ENCODE measurements around the gene ANKH. TPM values are rescaled to one million over a fixed set of nuclear protein-coding genes. Genes with fewer than 3 reads are reported as not detected.
A peak's percentile ranks its signal among the peaks of the same experiment; 100 is the strongest.

The ANKH gene
- total and polyA plus RNA-seq, 4 donors, result 9.3 to 57.1 (median 37.4) TPM

DNA sequence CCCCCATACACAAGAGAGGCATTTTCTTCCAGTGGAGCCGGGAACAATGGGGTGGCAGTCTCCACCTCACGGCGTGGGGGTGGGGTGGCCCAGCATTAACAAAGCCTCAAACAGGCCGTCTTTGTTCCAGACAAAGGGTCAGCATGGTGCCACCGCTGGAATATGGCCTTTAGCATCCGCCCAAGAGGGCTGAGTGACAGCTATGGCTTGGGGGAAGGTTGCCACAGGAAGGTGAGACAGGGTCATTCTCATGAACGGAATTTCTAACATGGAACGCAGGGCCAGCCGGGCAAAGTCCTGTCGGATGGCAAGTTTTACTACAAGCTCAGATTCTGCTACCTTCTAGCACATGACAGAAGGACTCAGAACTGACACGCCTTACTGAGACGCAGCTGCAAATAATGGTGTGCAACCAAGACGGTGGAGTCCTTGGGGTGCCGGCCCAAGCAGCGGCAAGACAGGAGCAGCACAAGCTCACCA, 143.1 kb downstream of the ANKH start:
- DNase-seq (ENCODE audit: low spot score), result peak; percentile 47

More for the DNA sequence above, 143.1 kb downstream of the ANKH start:
- no peaks in the 10 kb centered on the region for H3K9me3 ChIP-seq (ENCODE audit: control insufficient read depth in 4 of 4, low read length in 3 of 4)
- H3K9ac ChIP-seq (ENCODE audit: low read depth in 1 of 2, low read length in 2 of 2), result no peak overlapping the region
- H3K4me3 ChIP-seq (ENCODE audit: low read depth in 1 of 3, low read length in 3 of 3), result no peak overlapping the region
- peak overlapping the region; percentile 73 to 75 for H3K27ac ChIP-seq (ENCODE audit: low read depth in 1 of 2, low read length in 2 of 2)
- no peak for TF ChIP-seq GABPA (IDR thresholded peaks at IDR 0.05 in 1 of 2, conservative IDR thresholded peaks at IDR 0.05 in 1 of 2)
- TF ChIP-seq FOXA1 (IDR thresholded peaks at IDR 0.05), result no peak
- peak; percentile 74 for TF ChIP-seq NR2F2 (IDR thresholded peaks at IDR 0.05)
- TF ChIP-seq EGR1 (IDR thresholded peaks at IDR 0.05; ENCODE audit: low read depth in 2 of 2), result no peak
- TF ChIP-seq YY1 (IDR thresholded peaks at IDR 0.05), result peak; percentile 79
- TF ChIP-seq, protein P1, sequence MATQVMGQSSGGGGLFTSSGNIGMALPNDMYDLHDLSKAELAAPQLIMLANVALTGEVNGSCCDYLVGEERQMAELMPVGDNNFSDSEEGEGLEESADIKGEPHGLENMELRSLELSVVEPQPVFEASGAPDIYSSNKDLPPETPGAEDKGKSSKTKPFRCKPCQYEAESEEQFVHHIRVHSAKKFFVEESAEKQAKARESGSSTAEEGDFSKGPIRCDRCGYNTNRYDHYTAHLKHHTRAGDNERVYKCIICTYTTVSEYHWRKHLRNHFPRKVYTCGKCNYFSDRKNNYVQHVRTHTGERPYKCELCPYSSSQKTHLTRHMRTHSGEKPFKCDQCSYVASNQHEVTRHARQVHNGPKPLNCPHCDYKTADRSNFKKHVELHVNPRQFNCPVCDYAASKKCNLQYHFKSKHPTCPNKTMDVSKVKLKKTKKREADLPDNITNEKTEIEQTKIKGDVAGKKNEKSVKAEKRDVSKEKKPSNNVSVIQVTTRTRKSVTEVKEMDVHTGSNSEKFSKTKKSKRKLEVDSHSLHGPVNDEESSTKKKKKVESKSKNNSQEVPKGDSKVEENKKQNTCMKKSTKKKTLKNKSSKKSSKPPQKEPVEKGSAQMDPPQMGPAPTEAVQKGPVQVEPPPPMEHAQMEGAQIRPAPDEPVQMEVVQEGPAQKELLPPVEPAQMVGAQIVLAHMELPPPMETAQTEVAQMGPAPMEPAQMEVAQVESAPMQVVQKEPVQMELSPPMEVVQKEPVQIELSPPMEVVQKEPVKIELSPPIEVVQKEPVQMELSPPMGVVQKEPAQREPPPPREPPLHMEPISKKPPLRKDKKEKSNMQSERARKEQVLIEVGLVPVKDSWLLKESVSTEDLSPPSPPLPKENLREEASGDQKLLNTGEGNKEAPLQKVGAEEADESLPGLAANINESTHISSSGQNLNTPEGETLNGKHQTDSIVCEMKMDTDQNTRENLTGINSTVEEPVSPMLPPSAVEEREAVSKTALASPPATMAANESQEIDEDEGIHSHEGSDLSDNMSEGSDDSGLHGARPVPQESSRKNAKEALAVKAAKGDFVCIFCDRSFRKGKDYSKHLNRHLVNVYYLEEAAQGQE (IDR thresholded peaks at IDR 0.05), result peak; percentile 43
- peak; percentile 32 to 88 for TF ChIP-seq JUND (IDR thresholded peaks at IDR 0.05)
- TF ChIP-seq, protein P2, sequence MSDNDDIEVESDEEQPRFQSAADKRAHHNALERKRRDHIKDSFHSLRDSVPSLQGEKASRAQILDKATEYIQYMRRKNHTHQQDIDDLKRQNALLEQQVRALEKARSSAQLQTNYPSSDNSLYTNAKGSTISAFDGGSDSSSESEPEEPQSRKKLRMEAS (IDR thresholded peaks at IDR 0.05), result peak; percentile 80
- TF ChIP-seq HNF4G (IDR thresholded peaks at IDR 0.05), result peak; percentile 97
- peak; percentile 98 to 99 for TF ChIP-seq RXRA (IDR thresholded peaks at IDR 0.05)
- TF ChIP-seq TAF1 (conservative IDR thresholded peaks at IDR 0.05), result no peak
- TF ChIP-seq HNF4A (conservative IDR thresholded peaks at IDR 0.05), result peak; percentile 96 to 97
- TF ChIP-seq FOXA2 (IDR thresholded peaks at IDR 0.05), result peak; percentile 17
- TF ChIP-seq, protein P3, sequence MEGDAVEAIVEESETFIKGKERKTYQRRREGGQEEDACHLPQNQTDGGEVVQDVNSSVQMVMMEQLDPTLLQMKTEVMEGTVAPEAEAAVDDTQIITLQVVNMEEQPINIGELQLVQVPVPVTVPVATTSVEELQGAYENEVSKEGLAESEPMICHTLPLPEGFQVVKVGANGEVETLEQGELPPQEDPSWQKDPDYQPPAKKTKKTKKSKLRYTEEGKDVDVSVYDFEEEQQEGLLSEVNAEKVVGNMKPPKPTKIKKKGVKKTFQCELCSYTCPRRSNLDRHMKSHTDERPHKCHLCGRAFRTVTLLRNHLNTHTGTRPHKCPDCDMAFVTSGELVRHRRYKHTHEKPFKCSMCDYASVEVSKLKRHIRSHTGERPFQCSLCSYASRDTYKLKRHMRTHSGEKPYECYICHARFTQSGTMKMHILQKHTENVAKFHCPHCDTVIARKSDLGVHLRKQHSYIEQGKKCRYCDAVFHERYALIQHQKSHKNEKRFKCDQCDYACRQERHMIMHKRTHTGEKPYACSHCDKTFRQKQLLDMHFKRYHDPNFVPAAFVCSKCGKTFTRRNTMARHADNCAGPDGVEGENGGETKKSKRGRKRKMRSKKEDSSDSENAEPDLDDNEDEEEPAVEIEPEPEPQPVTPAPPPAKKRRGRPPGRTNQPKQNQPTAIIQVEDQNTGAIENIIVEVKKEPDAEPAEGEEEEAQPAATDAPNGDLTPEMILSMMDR (IDR thresholded peaks at IDR 0.05; ENCODE audit: low read depth, low read length, missing input control), result no peak
- TF ChIP-seq, protein P4, sequence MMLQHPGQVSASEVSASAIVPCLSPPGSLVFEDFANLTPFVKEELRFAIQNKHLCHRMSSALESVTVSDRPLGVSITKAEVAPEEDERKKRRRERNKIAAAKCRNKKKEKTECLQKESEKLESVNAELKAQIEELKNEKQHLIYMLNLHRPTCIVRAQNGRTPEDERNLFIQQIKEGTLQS (IDR thresholded peaks at IDR 0.05), result peak; percentile 43
- TF ChIP-seq, protein P5, sequence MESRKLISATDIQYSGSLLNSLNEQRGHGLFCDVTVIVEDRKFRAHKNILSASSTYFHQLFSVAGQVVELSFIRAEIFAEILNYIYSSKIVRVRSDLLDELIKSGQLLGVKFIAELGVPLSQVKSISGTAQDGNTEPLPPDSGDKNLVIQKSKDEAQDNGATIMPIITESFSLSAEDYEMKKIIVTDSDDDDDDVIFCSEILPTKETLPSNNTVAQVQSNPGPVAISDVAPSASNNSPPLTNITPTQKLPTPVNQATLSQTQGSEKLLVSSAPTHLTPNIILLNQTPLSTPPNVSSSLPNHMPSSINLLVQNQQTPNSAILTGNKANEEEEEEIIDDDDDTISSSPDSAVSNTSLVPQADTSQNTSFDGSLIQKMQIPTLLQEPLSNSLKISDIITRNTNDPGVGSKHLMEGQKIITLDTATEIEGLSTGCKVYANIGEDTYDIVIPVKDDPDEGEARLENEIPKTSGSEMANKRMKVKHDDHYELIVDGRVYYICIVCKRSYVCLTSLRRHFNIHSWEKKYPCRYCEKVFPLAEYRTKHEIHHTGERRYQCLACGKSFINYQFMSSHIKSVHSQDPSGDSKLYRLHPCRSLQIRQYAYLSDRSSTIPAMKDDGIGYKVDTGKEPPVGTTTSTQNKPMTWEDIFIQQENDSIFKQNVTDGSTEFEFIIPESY (IDR thresholded peaks at IDR 0.05), result peak; percentile 66
- TF ChIP-seq SP1 (IDR thresholded peaks at IDR 0.05), result peak; percentile 98
- TF ChIP-seq RAD21 (IDR thresholded peaks at IDR 0.05), result peak; percentile 46 to 75
- 38% methylated on average over 15 of the region's 15 CpGs for WGBS
- H3K27me3 ChIP-seq (ENCODE audit: control insufficient read depth in 4 of 4, insufficient read depth in 4 of 4, low read length in 3 of 4), result no peaks in the 10 kb centered on the region
- H3K4me1 ChIP-seq (ENCODE audit: control insufficient read depth in 4 of 4, insufficient read depth in 4 of 4, low read length in 3 of 4), result peaks cover 8 to 21% (median 15%) of the 10 kb centered on the region in 4 donors
- peaks cover 0 to 12% (median 0%) of the 10 kb centered on the region in 4 donors for H3K36me3 ChIP-seq (ENCODE audit: control insufficient read depth in 4 of 4, insufficient read depth in 3 of 4, low read depth in 1 of 4, low read length in 3 of 4)
